ENCODE measurements around the gene P4HA2. TPM values are rescaled to one million over a fixed set of nuclear protein-coding genes. Genes with fewer than 3 reads are reported as not detected.

P4HA2 gene
- total and polyA plus RNA-seq, 11 donors = 41.2 to 140 (median 55.7) TPM

GRCh38 chr5:132256783-132257130 is 29.1 kb upstream of the P4HA2 start:
- DNase-seq (no peak), ATAC-seq (no peak)
- 93 to 98% (median 95%) methylated on average over 6 of the region's 6 CpGs for whole genome bisulfite sequencing, 4 donors
- intact Hi-C loops (cut with DNase I) = no loop called here
- Histone ChIP-seq H3K4me1 (peaks cover 0 to 60% (median 39%) of the 10 kb centered on the region in 12 donors), H3K27me3 (peaks cover 0 to 14% (median 0%) of the 10 kb centered on the region in 9 donors), H3K9me3 (no peaks in the 10 kb centered on the region), H3K27ac (peak overlapping the region in 2 of 12 donors; percentile 50 to 97), H3K4me3 (peak overlapping the region in 4 of 12 donors; percentile 52 to 77 (median 67)), H3K36me3 (no peaks in the 10 kb centered on the region)
- TF ChIP-seq, protein P1, sequence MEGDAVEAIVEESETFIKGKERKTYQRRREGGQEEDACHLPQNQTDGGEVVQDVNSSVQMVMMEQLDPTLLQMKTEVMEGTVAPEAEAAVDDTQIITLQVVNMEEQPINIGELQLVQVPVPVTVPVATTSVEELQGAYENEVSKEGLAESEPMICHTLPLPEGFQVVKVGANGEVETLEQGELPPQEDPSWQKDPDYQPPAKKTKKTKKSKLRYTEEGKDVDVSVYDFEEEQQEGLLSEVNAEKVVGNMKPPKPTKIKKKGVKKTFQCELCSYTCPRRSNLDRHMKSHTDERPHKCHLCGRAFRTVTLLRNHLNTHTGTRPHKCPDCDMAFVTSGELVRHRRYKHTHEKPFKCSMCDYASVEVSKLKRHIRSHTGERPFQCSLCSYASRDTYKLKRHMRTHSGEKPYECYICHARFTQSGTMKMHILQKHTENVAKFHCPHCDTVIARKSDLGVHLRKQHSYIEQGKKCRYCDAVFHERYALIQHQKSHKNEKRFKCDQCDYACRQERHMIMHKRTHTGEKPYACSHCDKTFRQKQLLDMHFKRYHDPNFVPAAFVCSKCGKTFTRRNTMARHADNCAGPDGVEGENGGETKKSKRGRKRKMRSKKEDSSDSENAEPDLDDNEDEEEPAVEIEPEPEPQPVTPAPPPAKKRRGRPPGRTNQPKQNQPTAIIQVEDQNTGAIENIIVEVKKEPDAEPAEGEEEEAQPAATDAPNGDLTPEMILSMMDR (IDR thresholded peaks at IDR 0.05) = no peak
- no peak for TF ChIP-seq POLR2A (IDR thresholded peaks at IDR 0.05)

GRCh38 chr5:132256086-132256782 is 28.6 kb upstream of the P4HA2 start:
- peaks cover 0 to 55% (median 35%) of the 10 kb centered on the region in 12 donors for H3K4me1 ChIP-seq
- TF ChIP-seq, protein P1 (IDR thresholded peaks at IDR 0.05) = no peak
- TF ChIP-seq POLR2A (IDR thresholded peaks at IDR 0.05) = no peak

DNA sequence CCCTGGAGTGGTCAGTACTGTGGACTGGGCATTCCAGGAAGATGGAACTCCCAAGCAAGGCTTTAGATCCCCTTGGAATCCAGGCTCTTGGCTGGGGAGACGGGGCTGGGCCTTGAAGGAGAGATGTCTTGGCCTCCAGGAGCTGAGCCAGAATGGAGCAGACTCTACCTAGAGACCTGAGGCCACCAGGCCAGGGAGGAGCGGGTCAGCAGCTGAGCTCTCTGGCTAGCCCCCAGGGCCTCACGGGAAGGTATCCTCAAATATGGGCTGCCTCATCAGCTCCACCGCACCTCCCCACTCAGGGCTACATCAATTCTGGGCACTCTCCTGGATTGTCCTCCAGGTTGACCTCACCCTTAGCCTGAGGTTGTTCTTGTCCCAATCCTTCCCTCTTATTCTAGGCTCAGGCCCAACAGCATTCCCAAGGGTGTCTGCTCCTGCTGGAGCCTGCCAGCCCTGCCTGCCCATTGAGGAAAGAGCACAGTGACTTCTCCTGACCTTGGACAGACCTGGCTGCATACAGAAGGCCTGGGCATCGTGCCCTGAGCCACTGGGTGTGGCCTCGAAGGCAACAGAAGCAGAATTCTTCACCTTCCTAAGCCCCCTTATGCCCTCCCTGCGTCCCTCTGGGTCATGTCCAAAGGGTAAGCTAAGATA is 26.8 kb upstream of the P4HA2 start:
- peaks cover 0 to 37% (median 18%) of the 10 kb centered on the region in 12 donors for H3K4me1 ChIP-seq
- H3K36me3 ChIP-seq = no peaks in the 10 kb centered on the region
- no peak for TF ChIP-seq POLR2A (IDR thresholded peaks at IDR 0.05)
- TF ChIP-seq, protein P1 (IDR thresholded peaks at IDR 0.05) = no peak
- H3K27ac ChIP-seq = peak overlapping the region in 8 of 12 donors; percentile 9 to 58 (median 46)
- H3K9me3 ChIP-seq = no peaks in the 10 kb centered on the region
- H3K27me3 ChIP-seq = peaks cover 0 to 14% (median 0%) of the 10 kb centered on the region in 9 donors
- DNase-seq (peak; percentile 56 to 85 (median 77)), ATAC-seq (peak; percentile 61 to 81 (median 69))
- no peak overlapping the region for H3K4me3 ChIP-seq
- WGBS, 4 donors = 31 to 33% (median 32%) methylated on average over 4 to 7 of the region's 7 CpGs
- intact Hi-C loops (cut with DNase I) = no loop called here

More at GRCh38 chr5:132256086-132256782, 28.6 kb upstream of the P4HA2 start:
- H3K27ac ChIP-seq = peak overlapping the region in 1 of 12 donors; percentile 97
- intact Hi-C loops (cut with DNase I) = no loop called here
- 97 to 100% (median 98%) methylated on average over 4 of the region's 4 CpGs for WGBS, 4 donors
- no peak overlapping the region for H3K4me3 ChIP-seq
- DNase-seq = no peak
- no peaks in the 10 kb centered on the region for H3K9me3 ChIP-seq
- no peaks in the 10 kb centered on the region for H3K36me3 ChIP-seq
- H3K27me3 ChIP-seq = peaks cover 0 to 14% (median 0%) of the 10 kb centered on the region in 9 donors
- ATAC-seq = no peak
